Heart left ventricle (tissue), 13 donors: ENCODE measurements around the gene MYO1H.

Experiments used
- CTCF ChIP-seq, 12 donors: fragments of 200-600 bp; sonication (generic) in 4 of 12; IDR thresholded peaks; one replicate each; pipeline versions ENCODE4 v1.5.0 to v1.8.0; 2018 to 2022; ENCODE audit warnings: antibody characterized with exemption in 12 of 12, mild to moderate bottlenecking in 5 of 12
- POLR2A ChIP-seq, 2 donors: fragments of 450-650 bp; IDR thresholded peaks; one replicate each; pipeline ENCODE4 v1.6.1; 2017; ENCODE audit warnings: antibody characterized with exemption in 2 of 2, mild to moderate bottlenecking in 2 of 2, moderate library complexity in 2 of 2
- donor health status: ischemic (EF 13 %, LVEDD 7.1; RV severe dilation, severe dysfunction).
- donor health status: DM: no; HTN: yes; CAD: no.
- donor health status: DM: no; HTN: no; CAD: no.
- donor health status: ischemic (EF 25% LVEDD 6.9; RV normal size, moderate dysfunction).
- donor health status: ischemic (EF 25% LVEDD 5.7; RV mildly dilated, moderate dysfunction).
- donor health status: ischemic (EF 35%, LVEDD 5.7; RV mildly dilated, moderate dysfunction).
- donor health status: nonischemic (EF 11% LVEDD 7.7; RV severe dilation, severe dysfunction).
- donor health status: DM: yes; HTN: yes; CAD: no.
- donor health status: PGD.
- donor health status: ischemic (EF 29% LVEDD 5.4; RV normal size, mild dysfunction).
- donor health status: nonischemic (EF 23%, LVEDD 6.1; RV moderate dilation, normal function).

- TF ChIP-seq CTCF (IDR thresholded peaks at IDR 0.05), result no peak
- no peak for TF ChIP-seq POLR2A (IDR thresholded peaks at IDR 0.05)
Observed at GRCh38 chr12:109421355-109422087, 73.8 kb downstream of the MYO1H start.
